DMS 273 (cell line): Measurements from ENCODE around the gene MRTFB.

Source experiments
- DNase-seq: peaks from one replicate; lab custom pipeline; 2025; ENCODE audit not compliant: unreplicated experiment; lab: John Stamatoyannopoulos, UW

Gene MRTFB

DNA sequence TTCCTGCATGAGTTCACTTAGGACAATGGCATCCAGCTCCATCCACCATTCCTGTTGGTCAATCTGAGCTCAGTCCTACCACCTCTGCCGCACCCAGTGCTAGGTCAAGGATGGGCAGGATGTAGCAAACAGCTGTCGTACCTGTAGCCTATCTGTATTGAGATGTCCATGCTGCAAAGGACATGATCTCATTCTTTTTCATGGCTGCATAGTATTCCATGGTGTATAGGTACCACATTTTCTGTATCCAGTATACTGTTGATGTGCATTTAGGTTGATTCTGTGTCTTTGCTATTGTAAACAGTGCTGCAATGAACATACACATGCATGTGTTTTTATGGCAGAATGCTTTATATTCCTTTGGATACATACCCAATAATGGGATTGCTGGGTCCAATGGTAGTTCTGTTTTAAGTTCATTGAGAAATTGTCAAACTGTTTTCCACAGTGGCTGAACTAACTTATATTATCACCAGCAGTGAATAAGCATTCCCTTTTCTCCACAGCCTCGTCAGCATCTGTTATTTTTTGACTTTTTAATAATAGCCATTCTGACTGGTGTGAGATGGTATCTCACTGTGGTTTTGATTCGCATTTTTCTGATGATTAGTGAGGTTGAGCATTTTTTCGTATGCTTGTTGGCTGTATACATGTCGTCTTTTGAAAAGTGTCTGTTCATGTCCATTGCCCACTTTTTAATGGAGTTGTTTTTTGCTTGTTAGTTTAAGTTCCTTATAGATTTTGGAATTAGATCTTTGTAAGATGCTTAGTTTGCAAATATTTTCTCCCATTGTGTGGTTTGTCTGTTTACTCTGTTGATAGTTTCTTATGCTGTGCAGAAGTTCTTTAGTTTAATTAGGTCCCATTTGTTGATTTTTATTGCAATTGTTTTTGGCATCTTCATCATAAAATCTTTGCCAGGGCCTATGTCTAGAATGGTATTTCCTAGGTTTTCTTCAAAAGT lies 7.2 kb upstream of the MRTFB start:
- no peak for DNase-seq

- DNase-seq = no peak
These were observed 1.3 kb upstream of the MRTFB start for GRCh38 chr16:14069818-14070217.

- peak; percentile 45 for DNase-seq
These were observed 603 bp upstream of the MRTFB start for GRCh38 chr16:14070555-14070876.

DNA sequence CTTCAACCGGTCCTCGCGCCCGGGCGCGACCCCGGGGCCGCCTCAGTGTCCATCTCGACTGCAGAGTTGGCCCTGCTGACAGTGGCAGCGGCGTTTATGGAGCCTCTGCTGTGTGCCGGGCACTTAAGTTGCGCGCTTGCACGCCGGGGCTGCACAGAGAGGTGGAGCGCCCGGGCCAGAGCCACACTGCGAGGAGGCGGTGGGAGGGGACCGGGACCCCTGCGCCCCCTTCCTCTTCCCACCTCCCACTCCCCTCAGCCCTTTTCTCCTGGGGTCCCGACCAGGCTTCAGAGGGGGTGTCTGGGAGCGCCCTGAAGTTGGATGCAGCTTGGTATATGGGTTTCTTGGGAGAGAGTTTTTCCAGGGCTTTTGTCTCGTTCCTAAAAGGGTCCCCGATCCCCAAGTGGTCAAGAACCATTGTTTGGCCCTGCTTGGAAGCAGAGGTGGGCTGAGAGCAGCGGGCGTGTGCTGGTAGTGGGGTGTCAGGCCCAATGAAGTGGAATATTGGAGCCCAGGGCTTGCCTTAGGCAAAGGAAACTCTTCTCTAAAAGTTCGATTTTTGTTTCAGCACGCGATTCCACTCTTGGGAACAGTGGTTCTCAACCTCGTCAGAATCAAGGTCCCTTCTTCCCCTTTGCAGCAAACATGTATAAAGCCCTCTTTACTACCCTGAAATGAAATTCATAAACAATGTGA lies 605 bp downstream of the MRTFB start:
- peak; percentile 34 for DNase-seq

- no peak for DNase-seq
These were observed 1.2 kb downstream of the MRTFB start for GRCh38 chr16:14072360-14072759.

GRCh38 chr16:14074544-14074943 lies 3.4 kb downstream of the MRTFB start:
- DNase-seq = no peak

DNA sequence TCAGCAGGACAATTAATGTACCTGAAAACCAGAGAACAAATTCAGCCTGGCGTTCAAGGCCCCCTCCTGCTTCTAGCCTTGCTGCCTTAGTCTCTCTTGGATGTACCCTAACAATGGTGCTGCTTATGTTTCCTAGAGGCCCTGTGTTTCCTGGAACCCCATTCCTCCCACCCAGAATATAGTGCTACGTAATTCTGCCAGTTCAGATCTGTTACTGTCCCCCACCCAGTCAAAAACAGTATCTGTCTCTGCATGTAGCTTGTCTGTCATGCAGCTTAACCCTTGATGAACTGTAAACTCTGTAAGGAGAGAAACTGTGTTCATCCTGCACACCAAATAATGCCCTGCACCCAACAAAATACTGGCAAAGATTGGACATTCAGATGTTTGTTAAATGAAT lies 6.8 kb downstream of the MRTFB start:
- no peak for DNase-seq

DNA sequence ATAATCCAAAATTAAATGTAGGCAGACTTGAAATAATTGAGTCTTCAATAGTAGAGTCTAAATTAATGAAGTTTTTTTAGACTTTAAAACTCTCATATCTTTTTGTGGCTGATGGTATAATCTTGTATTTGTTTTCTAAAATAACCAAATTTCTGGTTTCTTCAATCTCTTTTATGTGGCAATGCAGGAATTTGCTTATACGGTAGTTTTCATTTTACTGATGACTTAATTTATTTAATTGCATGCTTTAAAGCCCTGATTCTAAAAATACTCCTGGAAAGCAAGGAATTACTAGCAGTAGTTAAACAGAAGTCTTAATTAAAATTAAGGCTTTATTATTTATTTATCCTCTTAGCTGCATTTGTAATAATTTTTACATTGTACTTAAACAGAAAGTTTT lies 15.4 kb downstream of the MRTFB start:
- DNase-seq = no peak

- no peak for DNase-seq
These were observed 16.1 kb downstream of the MRTFB start for GRCh38 chr16:14087181-14087580.

GRCh38 chr16:14087590-14088154 lies 16.6 kb downstream of the MRTFB start:
- no peak for DNase-seq

DNA sequence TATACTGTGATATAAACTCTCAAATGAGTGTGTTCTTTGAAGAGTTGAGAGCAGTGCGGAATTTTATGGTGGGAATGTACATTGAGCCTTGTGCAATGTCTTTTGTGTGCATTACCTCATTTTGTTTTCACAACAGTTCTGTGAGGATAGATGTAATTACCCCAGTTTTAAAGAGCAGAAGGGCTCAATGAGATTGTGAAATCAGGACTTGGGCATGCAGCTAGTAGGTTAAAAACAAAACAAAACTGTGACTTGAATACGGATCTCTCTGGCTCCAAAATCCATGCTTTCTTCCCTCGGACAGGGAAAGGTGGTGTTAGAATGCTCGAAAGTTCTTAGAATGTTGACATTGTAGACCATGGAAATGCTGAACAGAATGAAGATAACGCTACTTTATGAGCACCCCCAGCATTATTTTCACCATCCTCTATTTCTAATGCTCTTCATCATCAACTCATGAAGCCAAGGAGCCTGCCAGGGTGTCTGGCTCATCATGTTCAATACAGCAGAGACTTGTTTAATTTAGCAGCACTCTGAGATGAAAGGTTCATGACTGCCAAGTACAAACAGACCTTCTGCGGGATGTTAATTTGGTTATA lies 17.1 kb downstream of the MRTFB start:
- DNase-seq = no peak

DNA sequence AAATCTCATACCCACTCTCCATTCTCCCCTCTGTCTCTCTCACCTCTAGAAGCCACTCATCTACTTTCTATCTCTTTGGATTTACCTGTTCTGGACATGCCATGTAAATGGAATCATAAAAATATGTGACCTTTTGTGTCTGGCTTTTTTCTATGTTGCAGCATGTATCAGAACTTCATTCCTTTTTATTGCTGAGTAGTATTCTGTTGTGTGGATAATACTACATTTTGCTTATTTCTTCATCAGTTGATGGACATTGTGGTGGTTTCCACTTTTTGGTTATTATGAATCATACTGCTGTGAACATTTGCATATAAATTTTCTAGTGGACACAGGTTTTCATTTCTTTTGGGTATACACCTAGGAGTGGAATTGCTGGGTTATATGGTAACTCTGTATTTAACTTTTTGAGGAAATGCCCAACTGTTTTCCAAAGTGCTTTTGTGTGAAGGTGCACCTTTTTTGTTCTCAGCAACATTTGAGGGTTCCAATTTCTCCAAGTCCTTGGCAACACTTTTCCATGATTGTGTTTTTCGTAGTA lies 18.2 kb downstream of the MRTFB start:
- no peak for DNase-seq

DNA sequence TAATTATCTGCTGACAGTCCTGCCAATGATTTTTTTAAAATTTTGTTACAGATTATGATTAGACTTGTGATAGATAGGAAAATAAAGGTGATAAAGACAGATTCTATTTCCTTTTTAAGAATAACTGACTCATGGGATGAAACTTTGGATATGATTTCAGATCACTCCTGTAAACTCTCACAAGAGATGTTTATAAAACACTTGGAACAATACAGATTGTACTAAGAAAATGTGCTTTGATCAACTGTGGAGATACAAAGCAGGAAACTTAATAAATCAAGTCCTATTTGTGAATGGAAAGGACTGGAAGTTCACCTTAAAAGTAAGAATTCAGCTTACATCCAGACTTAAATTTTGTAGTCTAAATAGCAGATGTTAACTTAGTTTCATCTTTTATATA lies 21.4 kb downstream of the MRTFB start:
- DNase-seq = no peak

GRCh38 chr16:14095883-14096551 lies 24.9 kb downstream of the MRTFB start:
- DNase-seq = no peak

- no peak for DNase-seq
These were observed 26.3 kb downstream of the MRTFB start for GRCh38 chr16:14097182-14097959.

DNA sequence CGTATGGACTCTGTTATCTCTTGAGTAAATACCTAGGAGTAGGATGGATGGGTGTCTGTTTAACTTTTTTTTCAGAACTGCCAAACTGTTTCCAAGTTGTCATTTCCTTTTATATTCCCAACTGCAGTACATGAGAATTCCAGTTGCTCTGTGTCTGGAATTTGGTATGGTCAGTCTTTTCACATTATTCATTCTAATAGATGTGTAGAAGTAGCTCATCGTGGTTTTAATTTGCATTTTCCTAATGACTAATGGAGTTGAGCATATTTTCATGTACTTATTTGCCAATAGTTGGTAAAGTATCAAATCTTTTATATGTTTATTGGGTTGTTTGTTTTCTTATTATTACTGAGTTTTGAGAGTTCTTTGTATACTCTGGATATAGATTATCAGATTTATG lies 27.0 kb downstream of the MRTFB start:
- DNase-seq = no peak

- DNase-seq = no peak
These were observed 29.7 kb downstream of the MRTFB start for GRCh38 chr16:14100825-14101224.

DNA sequence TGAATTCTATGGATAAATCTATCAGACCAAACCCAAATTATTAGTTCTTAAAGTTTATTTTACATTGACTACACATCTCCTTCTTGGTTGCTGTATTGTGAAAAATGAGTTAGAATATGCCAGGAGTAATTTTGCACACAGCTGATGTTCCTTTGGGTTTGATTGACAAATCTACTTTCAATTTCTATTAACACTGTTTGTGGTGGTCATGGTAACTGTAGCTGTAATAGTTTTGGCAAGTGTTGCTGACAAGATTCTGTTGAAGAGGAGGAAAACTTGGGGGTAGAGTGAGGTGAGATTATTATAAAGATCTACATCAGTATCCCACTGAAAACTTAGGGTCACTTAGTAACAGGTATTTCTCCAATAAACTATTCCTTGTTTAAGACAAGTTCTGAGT lies 30.3 kb downstream of the MRTFB start:
- peak; percentile 9 for DNase-seq

DNA sequence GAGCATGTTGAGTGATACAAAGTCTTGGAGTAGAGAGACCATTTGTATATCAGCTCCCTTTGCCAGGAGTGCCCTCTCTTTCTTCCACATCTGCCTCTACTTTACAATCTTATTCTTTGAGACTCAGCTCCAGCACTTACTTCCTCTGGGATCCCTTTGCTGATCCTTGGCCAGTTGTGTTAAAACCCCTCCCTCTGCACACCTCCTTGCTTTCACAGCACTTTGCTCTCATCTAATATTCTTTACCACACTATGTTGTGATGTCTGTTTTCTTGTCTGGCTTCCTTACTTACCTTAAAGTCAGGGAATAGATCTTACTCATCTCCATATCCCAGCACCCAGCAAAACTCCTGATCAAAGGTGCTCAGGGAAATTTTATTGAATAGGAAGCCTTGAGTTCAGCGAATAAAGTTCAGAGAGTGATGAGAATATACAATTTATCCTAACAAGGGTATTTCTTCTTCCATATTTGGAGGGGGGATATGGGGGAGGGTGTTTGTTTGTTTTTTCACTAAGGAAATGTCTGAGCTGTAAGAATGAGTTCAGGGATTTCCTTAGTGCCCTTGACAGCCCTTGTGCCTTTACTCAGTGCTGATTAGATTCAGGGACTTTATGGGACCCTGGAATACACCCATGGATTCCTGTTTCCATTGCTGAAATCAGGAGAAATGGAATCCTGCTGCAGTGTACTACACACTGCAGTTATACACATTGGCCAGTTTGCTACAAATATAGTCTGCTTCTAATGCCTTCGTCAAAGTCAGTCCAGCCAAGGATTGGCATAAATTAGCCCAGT lies 32.0 kb downstream of the MRTFB start:
- no peak for DNase-seq
